NB4 (cell line): ENCODE data around the gene FBXO24.

Experiments
- CTCF ChIP-seq: IDR thresholded peaks from one replicate; pipeline ENCODE4 v1.5.1; 2012; ENCODE audit warnings: low read depth, low read length
- POLR2A ChIP-seq: IDR thresholded peaks from 2 replicates; pipeline ENCODE4 v1.6.1; 2011; ENCODE audit warnings: mild to moderate bottlenecking; ENCODE audit not compliant: insufficient read length; ENCODE audit errors: extremely low read depth

- no peak for TF ChIP-seq POLR2A
- no peak for TF ChIP-seq CTCF
Observed at GRCh38 chr7:100538348-100538653, 47.8 kb upstream of the FBXO24 start.
